HG03280 (cell line): ENCODE measurements around the gene RCBTB1.
A peak's percentile ranks its signal among the peaks of the same experiment; 100 is the strongest.
"Not testable (repeated sequence)": the region's sequence is repeated elsewhere in the genome, so short reads cannot be mapped to it uniquely, and the experiment has no call there.

Source experiments
- ATAC-seq: cut with Tn5 transposase; IDR thresholded peaks from one replicate; pipeline ENCODE4 v1.9.1; 2021; ENCODE audit warnings: mild to moderate bottlenecking, moderate library complexity; ENCODE audit not compliant: unreplicated experiment

RCBTB1 gene

GRCh38 chr13:49606747-49607648 lies 21.6 kb upstream of the RCBTB1 start:
- peak; percentile 93 for ATAC-seq

GRCh38 chr13:49604570-49604969 lies 19.2 kb upstream of the RCBTB1 start:
- no peak for ATAC-seq

- ATAC-seq, result not testable (repeated sequence)
Measured at GRCh38 chr13:49602615-49603014, 17.3 kb upstream of the RCBTB1 start.

GRCh38 chr13:49602005-49602404 lies 16.6 kb upstream of the RCBTB1 start:
- no peak for ATAC-seq

GRCh38 chr13:49597043-49597641 lies 11.8 kb upstream of the RCBTB1 start:
- ATAC-seq, result no peak

- ATAC-seq, result no peak
Measured at GRCh38 chr13:49596221-49596620, 10.9 kb upstream of the RCBTB1 start.

GRCh38 chr13:49594576-49594975 lies 9.2 kb upstream of the RCBTB1 start:
- no peak for ATAC-seq

GRCh38 chr13:49593876-49594275 lies 8.5 kb upstream of the RCBTB1 start:
- not testable (repeated sequence) for ATAC-seq

GRCh38 chr13:49590714-49591113 lies 5.4 kb upstream of the RCBTB1 start:
- not testable (repeated sequence) for ATAC-seq

- no peak for ATAC-seq
Measured at GRCh38 chr13:49587311-49587847, 2.0 kb upstream of the RCBTB1 start.

GRCh38 chr13:49586717-49587116 lies 1.4 kb upstream of the RCBTB1 start:
- no peak for ATAC-seq

- peak; percentile 17 for ATAC-seq
Measured at GRCh38 chr13:49584771-49585182, 581 bp downstream of the RCBTB1 start.

- ATAC-seq, result no peak
Measured at GRCh38 chr13:49580980-49581680, 4.2 kb downstream of the RCBTB1 start.

GRCh38 chr13:49579501-49579900 lies 5.9 kb downstream of the RCBTB1 start:
- no peak for ATAC-seq

- ATAC-seq, result no peak
Measured at GRCh38 chr13:49571299-49572240, 13.8 kb downstream of the RCBTB1 start.

- ATAC-seq, result no peak
Measured at GRCh38 chr13:49569993-49570689, 15.2 kb downstream of the RCBTB1 start.

GRCh38 chr13:49567491-49567890 lies 17.9 kb downstream of the RCBTB1 start:
- no peak for ATAC-seq

- no peak for ATAC-seq
Measured at GRCh38 chr13:49566461-49566860, 18.9 kb downstream of the RCBTB1 start.

GRCh38 chr13:49565461-49565860 lies 19.9 kb downstream of the RCBTB1 start:
- not testable (repeated sequence) for ATAC-seq

- ATAC-seq, result no peak
Measured at GRCh38 chr13:49563516-49563915, 21.8 kb downstream of the RCBTB1 start.
